ENCODE data around the gene SSR2. TPM values are rescaled to one million over a fixed set of nuclear protein-coding genes. Genes with fewer than 3 reads are reported as not detected.

SSR2 gene
- polyA plus RNA-seq, 1 of the 3 experiments (the other 2 are of a cell fraction): 1,136 TPM

GRCh38 chr1:156004843-156005584, 15.7 kb downstream of the SSR2 start:
- H3K9ac ChIP-seq: no peak overlapping the region
- H3K4me2 ChIP-seq: no peak overlapping the region
- no peak overlapping the region for H2AFZ ChIP-seq (ENCODE audit: low read depth)
- no peaks in the 10 kb centered on the region for H3K27me3 ChIP-seq (ENCODE audit: insufficient read depth)
- H3K36me3 ChIP-seq (replicated peaks in 1 of 2; ENCODE audit: control insufficient read depth in 1 of 2, insufficient read depth in 2 of 2, low read length in 1 of 2): peaks cover 12% of the 10 kb centered on the region in 2 experiments
- no peak for DNase-seq
- H3F3A ChIP-seq (replicated peaks; ENCODE audit: insufficient read depth): peaks cover 33% of the 10 kb centered on the region
- no peak overlapping the region for H3K4me3 ChIP-seq (ENCODE audit: low read depth in 2 of 2, low read length in 1 of 2)
- H3K4me1 ChIP-seq (ENCODE audit: control insufficient read depth in 1 of 2, insufficient read depth in 2 of 2, low read depth in 1 of 2, low read length in 1 of 2): peaks cover 0 to 8% of the 10 kb centered on the region in 2 experiments; a peak in 1 of 4 replicates
- no peak overlapping the region for H3K27ac ChIP-seq (ENCODE audit: low read depth in 2 of 2, low read length in 1 of 2)
- TF ChIP-seq SMC3 (IDR thresholded peaks at IDR 0.05; ENCODE audit: low read depth, low read length) (no peak), RCOR1 (IDR thresholded peaks at IDR 0.05; ENCODE audit: low read length) (no peak)
- TF ChIP-seq, protein P1, sequence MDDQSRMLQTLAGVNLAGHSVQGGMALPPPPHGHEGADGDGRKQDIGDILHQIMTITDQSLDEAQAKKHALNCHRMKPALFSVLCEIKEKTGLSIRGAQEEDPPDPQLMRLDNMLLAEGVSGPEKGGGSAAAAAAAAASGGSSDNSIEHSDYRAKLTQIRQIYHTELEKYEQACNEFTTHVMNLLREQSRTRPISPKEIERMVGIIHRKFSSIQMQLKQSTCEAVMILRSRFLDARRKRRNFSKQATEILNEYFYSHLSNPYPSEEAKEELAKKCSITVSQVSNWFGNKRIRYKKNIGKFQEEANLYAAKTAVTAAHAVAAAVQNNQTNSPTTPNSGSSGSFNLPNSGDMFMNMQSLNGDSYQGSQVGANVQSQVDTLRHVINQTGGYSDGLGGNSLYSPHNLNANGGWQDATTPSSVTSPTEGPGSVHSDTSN (IDR thresholded peaks at IDR 0.05): no peak
- H3K9me3 ChIP-seq: no peaks in the 10 kb centered on the region
- POLR2A ChIA-PET: no interaction called here
- no peaks in the 10 kb centered on the region for H3K9me2 ChIP-seq
- 87% methylated on average over 4 of the region's 4 CpGs for WGBS (ENCODE audit: low lambda C conversion rate)
- H4K20me1 ChIP-seq (ENCODE audit: insufficient read depth): no peaks in the 10 kb centered on the region; the same call in 1 of the 2 replicates
- no peaks in the 10 kb centered on the region for H3K79me2 ChIP-seq (ENCODE audit: insufficient read depth)
- CTCF ChIA-PET: interaction anchor here (0.7 to 5.3 kb wide), 6 partner anchors 9 to 837 kb away, joined by 3 to 61 read pairs (median 3); no protein-coding TSS in a partner anchor

DNA sequence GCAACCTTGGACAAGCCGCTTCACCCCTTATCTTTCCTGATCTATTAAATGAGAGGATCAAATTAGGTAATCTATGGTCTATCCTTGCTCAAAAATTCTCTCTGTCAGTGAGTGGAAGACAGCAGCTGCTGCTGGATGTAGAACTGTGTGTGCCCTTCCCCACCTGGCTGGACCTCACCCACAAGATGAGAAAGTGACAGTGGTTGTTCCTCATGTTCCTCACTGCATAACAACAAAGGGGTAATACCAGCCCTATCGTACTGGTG, 16.9 kb downstream of the SSR2 start:
- Histone ChIP-seq H3K27me3 (ENCODE audit: insufficient read depth) (no peaks in the 10 kb centered on the region), H3K27ac (ENCODE audit: low read depth in 2 of 2, low read length in 1 of 2) (no peak overlapping the region), H3K4me3 (ENCODE audit: low read depth in 2 of 2, low read length in 1 of 2) (no peak overlapping the region), H4K20me1 (ENCODE audit: insufficient read depth) (no peaks in the 10 kb centered on the region; the same call in 1 of the 2 replicates), H3K79me2 (ENCODE audit: insufficient read depth) (no peaks in the 10 kb centered on the region), H3K9me2 (no peaks in the 10 kb centered on the region), H3K36me3 (replicated peaks in 1 of 2; ENCODE audit: control insufficient read depth in 1 of 2, insufficient read depth in 2 of 2, low read length in 1 of 2) (peaks cover 4 to 6% of the 10 kb centered on the region in 2 experiments), H2AFZ (ENCODE audit: low read depth) (no peak overlapping the region), H3K4me2 (no peak overlapping the region), H3K4me1 (ENCODE audit: control insufficient read depth in 1 of 2, insufficient read depth in 2 of 2, low read depth in 1 of 2, low read length in 1 of 2) (peaks cover 0 to 8% of the 10 kb centered on the region in 2 experiments; a peak in 1 of 4 replicates), H3K9me3 (no peaks in the 10 kb centered on the region), H3K9ac (no peak overlapping the region), H3F3A (replicated peaks; ENCODE audit: insufficient read depth) (peaks cover 24% of the 10 kb centered on the region)
- ChIA-PET POLR2A (no interaction called here), CTCF (interaction anchor here (1.1 to 5.3 kb wide), 5 partner anchors 14 to 66 kb away, joined by 3 to 61 read pairs (median 7); partner anchors contain the start of genes ARHGEF2 and SSR2)
- DNase-seq: no peak
- WGBS (ENCODE audit: low lambda C conversion rate): 25% methylated on average over 2 of the region's 2 CpGs
- TF ChIP-seq, protein P1 (IDR thresholded peaks at IDR 0.05): no peak
- TF ChIP-seq NFIC (IDR thresholded peaks at IDR 0.05; ENCODE audit: borderline replicate concordance) (no peak), ELF1 (IDR thresholded peaks at IDR 0.05) (no peak), USF2 (IDR thresholded peaks at IDR 0.05; ENCODE audit: borderline replicate concordance, low read depth, low read length) (no peak), FOXJ3 (CRISPR knock-in tag; IDR thresholded peaks at IDR 0.05) (no peak), MXI1 (IDR thresholded peaks at IDR 0.05; ENCODE audit: low read depth, low read length) (no peak), IRF3 (IDR thresholded peaks at IDR 0.05; ENCODE audit: low read depth, low read length) (no peak), YY1 (IDR thresholded peaks at IDR 0.05; ENCODE audit: low read depth) (no peak), EZH2phosphoT487 (IDR thresholded peaks at IDR 0.05; ENCODE audit: borderline replicate concordance, low read depth) (no peak)
- TF ChIP-seq, protein P2, sequence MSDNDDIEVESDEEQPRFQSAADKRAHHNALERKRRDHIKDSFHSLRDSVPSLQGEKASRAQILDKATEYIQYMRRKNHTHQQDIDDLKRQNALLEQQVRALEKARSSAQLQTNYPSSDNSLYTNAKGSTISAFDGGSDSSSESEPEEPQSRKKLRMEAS (IDR thresholded peaks at IDR 0.05; ENCODE audit: low read depth): no peak
- TF ChIP-seq, protein P3, sequence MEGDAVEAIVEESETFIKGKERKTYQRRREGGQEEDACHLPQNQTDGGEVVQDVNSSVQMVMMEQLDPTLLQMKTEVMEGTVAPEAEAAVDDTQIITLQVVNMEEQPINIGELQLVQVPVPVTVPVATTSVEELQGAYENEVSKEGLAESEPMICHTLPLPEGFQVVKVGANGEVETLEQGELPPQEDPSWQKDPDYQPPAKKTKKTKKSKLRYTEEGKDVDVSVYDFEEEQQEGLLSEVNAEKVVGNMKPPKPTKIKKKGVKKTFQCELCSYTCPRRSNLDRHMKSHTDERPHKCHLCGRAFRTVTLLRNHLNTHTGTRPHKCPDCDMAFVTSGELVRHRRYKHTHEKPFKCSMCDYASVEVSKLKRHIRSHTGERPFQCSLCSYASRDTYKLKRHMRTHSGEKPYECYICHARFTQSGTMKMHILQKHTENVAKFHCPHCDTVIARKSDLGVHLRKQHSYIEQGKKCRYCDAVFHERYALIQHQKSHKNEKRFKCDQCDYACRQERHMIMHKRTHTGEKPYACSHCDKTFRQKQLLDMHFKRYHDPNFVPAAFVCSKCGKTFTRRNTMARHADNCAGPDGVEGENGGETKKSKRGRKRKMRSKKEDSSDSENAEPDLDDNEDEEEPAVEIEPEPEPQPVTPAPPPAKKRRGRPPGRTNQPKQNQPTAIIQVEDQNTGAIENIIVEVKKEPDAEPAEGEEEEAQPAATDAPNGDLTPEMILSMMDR (IDR thresholded peaks at IDR 0.05): no peak
- TF ChIP-seq, protein P4, sequence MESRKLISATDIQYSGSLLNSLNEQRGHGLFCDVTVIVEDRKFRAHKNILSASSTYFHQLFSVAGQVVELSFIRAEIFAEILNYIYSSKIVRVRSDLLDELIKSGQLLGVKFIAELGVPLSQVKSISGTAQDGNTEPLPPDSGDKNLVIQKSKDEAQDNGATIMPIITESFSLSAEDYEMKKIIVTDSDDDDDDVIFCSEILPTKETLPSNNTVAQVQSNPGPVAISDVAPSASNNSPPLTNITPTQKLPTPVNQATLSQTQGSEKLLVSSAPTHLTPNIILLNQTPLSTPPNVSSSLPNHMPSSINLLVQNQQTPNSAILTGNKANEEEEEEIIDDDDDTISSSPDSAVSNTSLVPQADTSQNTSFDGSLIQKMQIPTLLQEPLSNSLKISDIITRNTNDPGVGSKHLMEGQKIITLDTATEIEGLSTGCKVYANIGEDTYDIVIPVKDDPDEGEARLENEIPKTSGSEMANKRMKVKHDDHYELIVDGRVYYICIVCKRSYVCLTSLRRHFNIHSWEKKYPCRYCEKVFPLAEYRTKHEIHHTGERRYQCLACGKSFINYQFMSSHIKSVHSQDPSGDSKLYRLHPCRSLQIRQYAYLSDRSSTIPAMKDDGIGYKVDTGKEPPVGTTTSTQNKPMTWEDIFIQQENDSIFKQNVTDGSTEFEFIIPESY (IDR thresholded peaks at IDR 0.05; ENCODE audit: borderline replicate concordance, low read depth): no peak
